ENCODE results near the gene ZNF582.
A peak's percentile ranks its signal among the peaks of the same experiment; 100 is the strongest.

ZNF582 gene

DNA sequence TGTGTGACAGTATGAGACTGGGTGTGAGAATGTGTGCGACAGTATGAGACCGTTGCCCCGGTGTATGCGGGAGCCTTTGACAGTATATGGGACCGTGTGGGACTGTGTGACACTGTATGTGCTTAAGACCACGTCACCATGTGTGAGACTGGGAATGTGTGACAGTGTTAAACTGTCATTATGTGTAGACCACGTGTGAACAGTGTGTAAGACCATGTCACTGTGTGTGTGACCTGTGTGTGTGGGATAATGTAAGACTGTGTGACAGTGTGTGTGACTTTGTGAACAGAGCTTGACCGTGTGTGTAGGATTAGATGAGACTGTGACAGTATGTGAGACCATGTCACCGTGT, 11.3 kb upstream of the ZNF582 start:
- no peak for TF ChIP-seq TAF1 (IDR thresholded peaks at IDR 0.05; ENCODE audit: borderline replicate concordance, insufficient read depth, low read length)
- no peak for TF ChIP-seq SIN3A (IDR thresholded peaks at IDR 0.05; ENCODE audit: borderline replicate concordance, insufficient read depth, low read length)
- TF ChIP-seq, protein P1, sequence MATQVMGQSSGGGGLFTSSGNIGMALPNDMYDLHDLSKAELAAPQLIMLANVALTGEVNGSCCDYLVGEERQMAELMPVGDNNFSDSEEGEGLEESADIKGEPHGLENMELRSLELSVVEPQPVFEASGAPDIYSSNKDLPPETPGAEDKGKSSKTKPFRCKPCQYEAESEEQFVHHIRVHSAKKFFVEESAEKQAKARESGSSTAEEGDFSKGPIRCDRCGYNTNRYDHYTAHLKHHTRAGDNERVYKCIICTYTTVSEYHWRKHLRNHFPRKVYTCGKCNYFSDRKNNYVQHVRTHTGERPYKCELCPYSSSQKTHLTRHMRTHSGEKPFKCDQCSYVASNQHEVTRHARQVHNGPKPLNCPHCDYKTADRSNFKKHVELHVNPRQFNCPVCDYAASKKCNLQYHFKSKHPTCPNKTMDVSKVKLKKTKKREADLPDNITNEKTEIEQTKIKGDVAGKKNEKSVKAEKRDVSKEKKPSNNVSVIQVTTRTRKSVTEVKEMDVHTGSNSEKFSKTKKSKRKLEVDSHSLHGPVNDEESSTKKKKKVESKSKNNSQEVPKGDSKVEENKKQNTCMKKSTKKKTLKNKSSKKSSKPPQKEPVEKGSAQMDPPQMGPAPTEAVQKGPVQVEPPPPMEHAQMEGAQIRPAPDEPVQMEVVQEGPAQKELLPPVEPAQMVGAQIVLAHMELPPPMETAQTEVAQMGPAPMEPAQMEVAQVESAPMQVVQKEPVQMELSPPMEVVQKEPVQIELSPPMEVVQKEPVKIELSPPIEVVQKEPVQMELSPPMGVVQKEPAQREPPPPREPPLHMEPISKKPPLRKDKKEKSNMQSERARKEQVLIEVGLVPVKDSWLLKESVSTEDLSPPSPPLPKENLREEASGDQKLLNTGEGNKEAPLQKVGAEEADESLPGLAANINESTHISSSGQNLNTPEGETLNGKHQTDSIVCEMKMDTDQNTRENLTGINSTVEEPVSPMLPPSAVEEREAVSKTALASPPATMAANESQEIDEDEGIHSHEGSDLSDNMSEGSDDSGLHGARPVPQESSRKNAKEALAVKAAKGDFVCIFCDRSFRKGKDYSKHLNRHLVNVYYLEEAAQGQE (IDR thresholded peaks at IDR 0.05; ENCODE audit: insufficient read depth in 1 of 2, low read depth in 2 of 2, low read length in 2 of 2) = no peak
- TF ChIP-seq POLR2AphosphoS5 (IDR thresholded peaks at IDR 0.05; ENCODE audit: low read depth, low read length) = no peak
- no peak for TF ChIP-seq FOXP2 (optimal IDR thresholded peaks at IDR 0.05; ENCODE audit: borderline replicate concordance, extremely low read depth, extremely low read length, insufficient read depth)

DNA sequence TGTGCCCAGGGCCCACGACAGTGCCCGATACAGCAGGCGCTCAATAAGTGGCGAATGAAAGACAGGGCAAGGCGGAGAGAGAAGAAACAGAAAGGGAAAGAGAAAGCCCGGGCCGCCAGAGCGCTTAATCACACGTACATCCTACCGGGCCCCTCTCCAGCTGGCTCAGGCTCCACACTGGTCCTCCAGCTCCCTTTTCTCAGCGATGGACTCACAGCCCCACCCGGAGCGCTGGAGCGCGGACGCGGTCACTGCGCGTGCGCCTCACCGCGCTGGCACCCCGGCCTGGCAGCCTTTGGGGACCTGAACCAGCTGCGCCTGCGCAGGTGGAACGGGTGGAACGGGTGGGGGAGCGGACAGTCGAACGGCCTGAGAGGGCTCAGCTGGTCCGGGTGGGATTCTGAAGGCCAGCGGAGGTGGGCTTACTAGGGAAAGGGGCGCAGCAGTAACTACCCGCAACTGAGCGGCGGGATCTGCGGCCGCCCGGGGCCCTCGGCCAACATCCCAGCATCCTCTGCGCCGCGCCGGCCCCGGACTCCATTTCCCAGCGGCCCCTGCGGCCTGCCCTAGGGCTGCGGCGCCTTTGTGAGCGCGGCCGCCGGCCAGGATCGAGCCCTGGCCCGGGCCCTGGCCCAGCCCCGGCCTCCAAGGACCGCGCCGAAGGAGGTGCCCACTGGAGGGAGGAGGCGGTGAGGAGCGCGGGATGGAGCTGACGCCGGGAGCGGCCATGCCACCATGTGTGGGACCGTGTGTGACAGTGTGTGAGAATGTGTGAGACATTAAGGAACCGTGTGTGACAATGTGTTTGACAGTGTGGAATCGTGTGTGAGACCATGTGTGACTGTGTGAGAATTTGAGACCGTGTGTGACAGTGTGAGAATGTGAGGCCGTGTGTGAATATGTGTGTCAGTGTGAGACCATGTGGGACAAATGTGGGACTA, 10.7 kb upstream of the ZNF582 start, which contains the start of gene ZNF583:
TSS of gene ZNF583 (plus strand) at position 569 of the 941 bp plus-strand sequence. CDS start 2,783 bp downstream, outside the sequence.
- TF ChIP-seq POLR2AphosphoS5 (IDR thresholded peaks at IDR 0.05; ENCODE audit: low read depth, low read length) (peak; percentile 86), TAF1 (IDR thresholded peaks at IDR 0.05; ENCODE audit: borderline replicate concordance, insufficient read depth, low read length) (0 out of 2 replicates have a peak, but pooled peaks have one; percentile 36), SIN3A (IDR thresholded peaks at IDR 0.05; ENCODE audit: borderline replicate concordance, insufficient read depth, low read length) (no peak), FOXP2 (optimal IDR thresholded peaks at IDR 0.05; ENCODE audit: borderline replicate concordance, extremely low read depth, extremely low read length, insufficient read depth) (peak; percentile 56)
- TF ChIP-seq, protein P1 (IDR thresholded peaks at IDR 0.05; ENCODE audit: insufficient read depth in 1 of 2, low read depth in 2 of 2, low read length in 2 of 2) = no peak

DNA sequence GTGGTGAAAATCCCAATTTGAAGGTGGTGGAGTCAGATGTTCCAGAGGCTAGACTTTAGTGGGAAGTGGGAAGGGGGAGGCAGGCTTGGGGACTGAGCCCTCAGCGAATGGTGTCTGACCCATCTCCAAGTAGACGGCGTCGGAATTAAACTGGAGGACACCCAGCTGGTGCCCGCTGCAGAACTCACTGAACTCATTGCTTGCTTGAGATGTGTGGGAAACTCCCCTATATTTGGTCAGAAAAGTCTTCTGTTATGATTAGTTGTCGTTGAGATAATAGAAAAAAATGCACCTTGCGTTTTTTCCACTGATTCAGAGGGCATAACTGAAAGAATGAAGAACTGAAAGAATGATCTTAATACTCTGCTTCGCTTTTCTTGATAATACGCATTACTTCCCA, 9.9 kb upstream of the ZNF582 start:
- no peak for TF ChIP-seq POLR2AphosphoS5 (IDR thresholded peaks at IDR 0.05; ENCODE audit: low read depth, low read length)
- TF ChIP-seq FOXP2 (optimal IDR thresholded peaks at IDR 0.05; ENCODE audit: borderline replicate concordance, extremely low read depth, extremely low read length, insufficient read depth) = no peak
- TF ChIP-seq, protein P1 (IDR thresholded peaks at IDR 0.05; ENCODE audit: insufficient read depth in 1 of 2, low read depth in 2 of 2, low read length in 2 of 2) = no peak
- no peak for TF ChIP-seq SIN3A (IDR thresholded peaks at IDR 0.05; ENCODE audit: borderline replicate concordance, insufficient read depth, low read length)
- TF ChIP-seq TAF1 (IDR thresholded peaks at IDR 0.05; ENCODE audit: borderline replicate concordance, insufficient read depth, low read length) = no peak

DNA sequence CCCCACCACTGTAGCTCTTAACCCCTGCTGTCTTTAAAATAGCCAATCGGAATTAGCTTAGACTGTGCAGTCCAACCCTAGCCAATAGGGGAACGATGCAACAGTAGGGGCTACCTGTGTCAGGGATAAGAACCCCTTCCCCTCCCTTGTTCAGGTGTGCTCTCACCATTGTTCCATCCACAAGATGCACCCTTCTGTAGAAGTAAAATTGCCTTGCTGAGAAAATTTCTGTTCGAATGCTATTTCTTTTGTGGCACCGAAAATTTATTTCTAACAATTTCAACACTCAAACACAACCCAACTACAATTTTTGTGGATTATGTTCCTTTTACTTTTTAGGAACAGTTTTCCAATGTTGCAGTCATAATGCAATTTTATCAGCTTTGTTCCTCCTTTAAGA, 7.2 kb upstream of the ZNF582 start:
- no peak for TF ChIP-seq TAF1 (IDR thresholded peaks at IDR 0.05; ENCODE audit: borderline replicate concordance, insufficient read depth, low read length)
- TF ChIP-seq, protein P1 (IDR thresholded peaks at IDR 0.05; ENCODE audit: insufficient read depth in 1 of 2, low read depth in 2 of 2, low read length in 2 of 2) = no peak
- TF ChIP-seq SIN3A (IDR thresholded peaks at IDR 0.05; ENCODE audit: borderline replicate concordance, insufficient read depth, low read length) = no peak
- TF ChIP-seq POLR2AphosphoS5 (IDR thresholded peaks at IDR 0.05; ENCODE audit: low read depth, low read length) = no peak
- TF ChIP-seq FOXP2 (optimal IDR thresholded peaks at IDR 0.05; ENCODE audit: borderline replicate concordance, extremely low read depth, extremely low read length, insufficient read depth) = no peak
